HTR-8/SVneo (cell line): ENCODE data around the gene FAM98C.
"Not testable (repeated sequence)": the region's sequence is repeated elsewhere in the genome, so short reads cannot be mapped to it uniquely, and the experiment has no call there.

Experiments
- DNase-seq: peaks from one replicate; pipeline ENCODE4 v3.0.0; 2011; ENCODE audit warnings: low spot score, mixed read lengths; ENCODE audit not compliant: insufficient read length
- FAIRE-seq: peaks from 2 replicates; lab custom pipeline; 2011; peaks lifted over from hg19 to GRCh38; lab: Jason Lieb, UNC

Gene FAM98C

DNA sequence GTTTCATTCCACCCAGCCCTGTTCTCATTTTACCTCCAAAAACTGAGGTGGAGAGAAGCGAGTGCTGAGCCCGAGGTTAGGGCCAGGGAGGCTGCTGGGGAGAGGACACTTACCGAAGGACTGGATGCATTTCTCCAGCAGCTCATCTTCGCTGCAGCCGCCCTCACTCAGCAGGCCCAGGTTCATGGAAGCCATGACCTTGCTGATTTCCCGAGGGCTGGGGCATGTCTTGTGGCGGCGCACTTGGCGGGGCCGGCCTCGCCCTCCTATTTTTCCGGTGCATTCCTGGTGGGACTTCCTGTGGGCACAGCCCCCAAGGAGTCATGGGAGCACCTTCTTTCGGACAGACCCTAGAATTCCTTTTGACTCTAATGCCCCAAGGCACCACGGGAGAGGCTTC lies 19.0 kb downstream of the FAM98C start:
- DNase-seq: no peak
- FAIRE-seq: no peak

- no peak for FAIRE-seq
- no peak for DNase-seq
These were observed 19.5 kb downstream of the FAM98C start for GRCh38 chr19:38422438-38422837.

- no peak for FAIRE-seq
These were observed 21.4 kb downstream of the FAM98C start for GRCh38 chr19:38424272-38424671.

DNA sequence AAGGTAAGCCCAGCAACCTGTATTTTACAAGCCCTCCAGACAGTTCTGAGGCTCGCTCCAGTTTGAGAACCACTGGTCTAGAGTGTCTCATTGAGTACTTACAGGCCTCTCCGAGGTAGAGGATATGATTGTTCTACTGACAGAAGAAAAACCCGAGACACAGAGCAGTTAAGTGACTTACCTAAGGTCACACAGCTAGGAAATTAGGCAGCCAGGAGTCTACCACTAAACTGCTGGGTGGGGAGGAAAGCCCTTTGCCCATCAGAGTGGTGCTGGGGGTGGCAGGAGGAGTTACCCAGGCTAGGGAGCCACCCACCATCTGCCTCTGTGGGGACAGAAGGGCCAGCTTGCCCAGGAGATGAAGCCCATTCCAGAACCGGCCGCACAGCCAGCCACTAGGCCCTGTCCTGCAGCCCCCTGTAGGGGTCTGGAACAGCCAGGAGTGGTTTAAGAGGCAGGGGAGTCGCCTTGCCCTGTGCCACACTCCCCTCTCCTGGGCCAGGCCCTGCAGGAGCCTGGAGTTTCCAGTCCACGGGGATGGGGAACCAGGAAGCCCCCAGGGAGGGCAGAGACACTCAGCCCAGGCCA lies 22.4 kb downstream of the FAM98C start:
- DNase-seq (no peak), FAIRE-seq (no peak)

More at GRCh38 chr19:38424272-38424671, 21.4 kb downstream of the FAM98C start:
- no peak for DNase-seq

GRCh38 chr19:38425810-38426466 lies 23.0 kb downstream of the FAM98C start, which contains the start of gene RASGRP4:
Gene RASGRP4 (minus strand): TSS chr19:38426219. CDS start chr19:38426091, 128 bp downstream.
- FAIRE-seq (no peak), DNase-seq (no peak)

GRCh38 chr19:38427035-38427677 lies 24.3 kb downstream of the FAM98C start:
- DNase-seq, FAIRE-seq: not testable (repeated sequence)

DNA sequence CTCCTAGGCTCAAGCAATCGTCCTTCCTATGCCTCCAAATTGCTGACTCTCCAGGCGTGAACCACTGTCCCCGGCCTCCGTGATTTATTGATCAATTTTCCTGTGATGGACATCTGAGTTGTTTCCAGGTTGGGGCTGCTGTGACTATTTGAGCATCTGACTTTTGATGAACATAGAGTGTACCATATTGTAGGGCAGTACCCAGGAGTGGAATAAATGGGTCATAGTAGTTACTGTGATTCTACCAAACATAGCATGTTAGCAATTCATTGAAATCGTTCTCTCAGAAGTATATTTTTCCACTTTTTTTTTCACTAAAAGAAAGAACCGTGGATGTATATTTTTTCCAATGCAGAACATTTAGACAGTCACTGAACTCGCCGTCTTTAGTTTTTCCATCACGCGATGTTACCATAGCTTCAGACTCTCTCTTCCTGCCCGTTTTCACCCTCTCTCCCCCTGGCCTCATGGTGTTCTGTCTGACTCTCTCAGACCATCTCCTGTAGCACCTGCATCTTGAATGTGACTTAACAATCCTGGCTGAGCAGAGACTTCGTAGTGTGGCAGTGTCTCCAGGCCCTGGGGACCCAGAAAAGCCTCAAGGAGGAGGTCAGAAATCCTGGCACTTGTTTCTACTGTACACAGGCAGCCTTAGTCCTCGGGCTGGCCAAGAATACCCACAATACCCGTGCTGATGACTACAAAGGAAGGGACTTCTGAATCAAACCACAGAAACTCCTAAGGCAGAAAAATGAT lies 26.3 kb downstream of the FAM98C start:
- FAIRE-seq (no peak), DNase-seq (no peak)

- DNase-seq (no peak), FAIRE-seq (no peak)
These were observed 26.9 kb downstream of the FAM98C start for GRCh38 chr19:38429811-38430156.

DNA sequence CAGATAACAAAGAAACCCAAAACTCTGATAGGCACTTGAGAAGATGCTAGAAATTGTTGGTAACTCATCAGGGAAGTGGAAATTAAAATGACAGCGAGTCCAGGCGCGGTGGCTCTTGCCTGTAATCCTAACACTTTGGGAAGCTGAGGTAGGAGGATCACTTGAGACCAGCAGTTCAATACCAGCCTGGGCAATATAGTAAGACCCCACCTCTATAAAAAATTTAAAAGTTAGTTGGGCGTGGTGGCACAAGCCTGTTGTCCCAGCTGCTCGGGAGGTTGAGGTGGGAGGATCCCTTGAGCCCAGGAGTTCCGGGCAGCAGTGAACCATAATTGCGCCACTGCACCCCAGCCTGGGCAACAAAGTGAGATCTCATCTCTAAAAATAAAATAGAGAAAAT lies 28.0 kb downstream of the FAM98C start:
- no peak for DNase-seq
- no peak for FAIRE-seq

DNA sequence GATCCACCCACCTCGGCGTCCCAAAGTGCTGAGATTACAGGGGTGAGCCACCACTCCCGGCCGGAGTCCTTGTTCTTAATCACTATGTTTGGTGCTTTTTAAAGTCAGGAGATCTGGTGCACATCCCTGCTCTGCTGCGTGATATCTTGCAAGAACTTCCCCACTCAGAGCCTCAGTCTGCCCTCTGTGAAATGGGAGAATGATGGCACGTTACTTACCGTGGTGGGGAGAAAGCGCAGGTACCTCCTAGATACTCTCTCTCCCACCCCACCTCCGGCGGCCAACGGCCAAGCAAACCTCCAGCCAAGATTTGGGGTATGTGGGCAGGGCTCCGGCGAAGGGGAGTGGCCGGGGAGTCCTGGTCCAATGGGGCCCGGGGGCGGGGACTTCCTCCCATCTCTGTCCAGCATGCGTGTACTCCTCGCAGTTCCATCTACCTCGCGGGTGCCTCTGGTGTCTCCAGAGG lies 30.4 kb downstream of the FAM98C start, which contains the start of gene RYR1:
Gene RYR1, plus strand, starts transcription at position 424 of the 466 bp plus-strand sequence. CDS start 139 bp downstream, outside the sequence.
- peak; percentile 32 for DNase-seq
- no peak for FAIRE-seq

DNA sequence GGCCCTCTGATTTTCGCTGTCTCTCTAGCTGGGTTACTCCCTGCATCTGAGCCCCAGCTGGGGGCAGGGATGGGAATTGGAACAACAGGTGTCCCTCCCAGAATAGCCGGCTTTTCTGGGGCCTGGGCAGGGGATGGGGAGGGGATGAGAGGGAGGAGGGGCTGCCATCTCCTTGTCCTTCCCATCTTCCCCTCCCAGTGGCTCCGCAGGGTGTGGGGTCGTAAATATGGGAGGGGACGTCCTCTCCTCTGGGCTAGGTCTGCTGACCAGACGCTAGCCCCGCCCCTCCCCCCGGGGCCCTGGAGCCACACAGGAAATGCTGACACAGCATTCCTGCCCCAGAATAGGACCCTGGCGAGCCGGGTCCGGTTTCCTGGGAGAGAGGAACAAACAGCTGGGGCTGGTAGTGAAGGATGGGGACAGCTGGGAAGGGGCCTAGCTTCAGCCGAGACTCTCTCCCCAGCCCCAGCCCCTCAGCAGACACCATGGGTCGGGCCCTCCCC lies 31.7 kb downstream of the FAM98C start:
- FAIRE-seq (no peak), DNase-seq (peak; percentile 31)

- no peak for DNase-seq
- no peak for FAIRE-seq
These were observed 34.4 kb downstream of the FAM98C start for GRCh38 chr19:38437295-38437694.

GRCh38 chr19:38437917-38438316 lies 35.0 kb downstream of the FAM98C start:
- DNase-seq: no peak
- no peak for FAIRE-seq

DNA sequence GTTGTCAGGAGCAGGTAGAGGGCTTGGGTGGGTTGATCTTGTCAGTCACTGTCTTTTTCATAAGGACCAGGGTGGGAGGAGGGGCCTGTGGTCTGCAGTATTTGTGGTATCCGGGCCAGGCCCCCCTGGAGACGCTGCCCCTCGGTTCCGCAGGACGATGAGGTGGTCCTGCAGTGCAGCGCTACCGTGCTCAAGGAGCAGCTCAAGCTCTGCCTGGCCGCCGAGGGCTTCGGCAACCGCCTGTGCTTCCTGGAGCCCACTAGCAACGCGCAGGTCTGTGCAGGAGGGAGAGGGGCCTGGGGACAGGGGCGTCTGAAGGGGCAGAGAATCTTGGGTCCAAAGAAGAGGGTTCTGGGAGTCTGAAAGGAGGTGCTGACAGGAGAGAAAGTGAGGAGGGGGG lies 37.7 kb downstream of the FAM98C start:
- FAIRE-seq: no peak
- no peak for DNase-seq

- DNase-seq (no peak), FAIRE-seq (no peak)
These were observed 38.9 kb downstream of the FAM98C start for GRCh38 chr19:38441657-38442348.

DNA sequence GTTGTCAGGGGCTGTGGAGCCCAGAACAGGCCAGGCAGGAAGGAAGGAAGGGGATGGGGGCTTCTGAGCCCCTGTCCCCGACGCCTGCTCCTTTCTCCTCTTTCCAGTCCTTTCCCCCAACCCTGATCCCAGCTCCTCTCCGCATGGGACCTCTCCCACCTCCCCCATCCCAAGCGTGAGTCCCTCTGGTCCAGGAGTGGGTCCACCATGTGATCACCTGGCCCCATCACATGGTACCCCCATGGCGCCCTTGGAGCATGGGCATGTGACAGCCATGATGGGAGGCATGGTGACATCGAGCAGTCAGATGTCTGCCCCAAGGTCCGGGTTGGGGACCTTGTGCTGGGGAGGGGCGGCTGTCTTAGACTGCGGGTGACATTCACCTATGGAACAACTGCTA lies 39.8 kb downstream of the FAM98C start:
- DNase-seq: no peak
- no peak for FAIRE-seq

DNA sequence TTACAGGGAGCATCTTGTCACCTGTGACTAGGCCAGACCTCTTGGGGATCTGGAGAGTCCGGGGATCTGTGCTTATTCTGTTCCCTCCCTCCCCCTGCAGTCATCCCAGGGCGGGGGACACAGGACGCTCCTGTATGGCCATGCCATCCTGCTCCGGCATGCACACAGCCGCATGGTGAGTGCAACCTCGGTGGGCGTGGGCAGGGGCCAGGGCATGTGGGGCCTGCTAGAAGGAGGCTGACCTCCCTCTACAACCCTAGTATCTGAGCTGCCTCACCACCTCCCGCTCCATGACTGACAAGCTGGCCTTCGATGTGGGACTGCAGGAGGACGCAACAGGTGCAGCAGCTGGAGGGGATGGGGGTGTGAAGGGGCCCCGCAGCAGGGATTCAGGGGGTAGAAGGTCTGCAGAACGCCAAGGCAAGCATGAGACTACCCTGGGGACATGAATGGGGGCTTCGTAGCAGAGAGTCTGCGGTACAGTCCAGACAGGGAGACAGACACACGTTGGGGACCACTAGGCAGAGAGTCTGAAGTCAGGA lies 40.6 kb downstream of the FAM98C start:
- FAIRE-seq: no peak
- no peak for DNase-seq

- DNase-seq (no peak), FAIRE-seq (no peak)
These were observed 41.1 kb downstream of the FAM98C start for GRCh38 chr19:38444026-38444425.

DNA sequence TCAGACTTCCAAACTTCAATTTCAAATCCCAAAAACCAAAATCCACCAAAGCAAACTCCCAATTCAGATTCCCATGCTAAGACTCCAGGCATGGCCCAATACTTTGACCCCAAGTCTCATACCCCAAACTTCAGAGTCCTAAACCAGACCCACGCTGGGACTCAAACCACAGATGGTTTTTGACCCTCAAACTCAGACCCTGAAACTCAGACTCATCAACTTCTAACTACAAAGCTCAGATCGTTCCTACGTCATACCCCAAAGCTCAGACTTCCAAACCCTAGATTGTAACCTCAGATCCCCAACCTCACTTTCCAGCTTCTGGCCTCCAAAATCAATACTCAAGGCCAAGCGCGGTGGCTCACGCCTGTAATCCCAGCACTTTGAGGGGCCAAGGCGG lies 42.5 kb downstream of the FAM98C start:
- no peak for FAIRE-seq
- DNase-seq: no peak

GRCh38 chr19:38448225-38448624 lies 45.3 kb downstream of the FAM98C start:
- DNase-seq: no peak
- no peak for FAIRE-seq
